GM21381 (cell line): ENCODE data around the gene TAS1R1.

ENCODE experiments used
- ATAC-seq: cut with Tn5 transposase; IDR thresholded peaks from one replicate; pipeline ENCODE4 v1.9.1; 2021; ENCODE audit warnings: mild to moderate bottlenecking, moderate library complexity; ENCODE audit not compliant: unreplicated experiment

TAS1R1 gene

GRCh38 chr1:6554907-6555778, at the start of gene TAS1R1:
Gene TAS1R1, plus strand, starts transcription at chr1:6555307. Its CDS starts 67 bp downstream, at chr1:6555374.
- no peak for ATAC-seq

- no peak for ATAC-seq
These were observed 49.5 kb upstream of the TAS1R1 start for GRCh38 chr1:6505367-6506209.

GRCh38 chr1:6506210-6507036, 48.7 kb upstream of the TAS1R1 start:
- no peak for ATAC-seq

GRCh38 chr1:6507037-6507428, 48.1 kb upstream of the TAS1R1 start:
- ATAC-seq, result no peak

GRCh38 chr1:6507461-6507911, 47.6 kb upstream of the TAS1R1 start:
- no peak for ATAC-seq

GRCh38 chr1:6508154-6508815, 46.8 kb upstream of the TAS1R1 start:
- no peak for ATAC-seq

- ATAC-seq, result no peak
These were observed 46.3 kb upstream of the TAS1R1 start for GRCh38 chr1:6508816-6509189.

GRCh38 chr1:6509220-6509918, 45.7 kb upstream of the TAS1R1 start:
- no peak for ATAC-seq

- no peak for ATAC-seq
These were observed 45.2 kb upstream of the TAS1R1 start for GRCh38 chr1:6509919-6510291.

GRCh38 chr1:6510493-6510892, 44.6 kb upstream of the TAS1R1 start:
- no peak for ATAC-seq

- ATAC-seq, result no peak
These were observed 44.1 kb upstream of the TAS1R1 start for GRCh38 chr1:6511056-6511455.

GRCh38 chr1:6511561-6512244, 43.4 kb upstream of the TAS1R1 start:
- no peak for ATAC-seq

- ATAC-seq, result no peak
These were observed 42.7 kb upstream of the TAS1R1 start for GRCh38 chr1:6512245-6512907.

- ATAC-seq, result no peak
These were observed 42.2 kb upstream of the TAS1R1 start for GRCh38 chr1:6512908-6513280.

GRCh38 chr1:6513320-6513801, 41.7 kb upstream of the TAS1R1 start:
- ATAC-seq, result no peak

- no peak for ATAC-seq
These were observed 39.3 kb upstream of the TAS1R1 start for GRCh38 chr1:6515771-6516170.

- no peak for ATAC-seq
These were observed 37.7 kb upstream of the TAS1R1 start for GRCh38 chr1:6517435-6517851.

- ATAC-seq, result no peak
These were observed 35.6 kb upstream of the TAS1R1 start for GRCh38 chr1:6519491-6519934.
